ENCODE results near the gene SCO1.

The SCO1 gene

GRCh38 chr17:10657879-10658278, 39.5 kb downstream of the SCO1 start:
- no peaks in the 10 kb centered on the region for H3K27me3 ChIP-seq (ENCODE audit: low read depth, low read length)
- no peak overlapping the region for H3K9ac ChIP-seq (ENCODE audit: low read length)
- H3K4me2 ChIP-seq (ENCODE audit: low read length) = no peak overlapping the region
- H3K79me2 ChIP-seq (ENCODE audit: low read length) = no peaks in the 10 kb centered on the region
- no peaks in the 10 kb centered on the region for H4K20me1 ChIP-seq (ENCODE audit: insufficient read depth, low read length)
- no peaks in the 10 kb centered on the region for H3K9me3 ChIP-seq (ENCODE audit: insufficient read depth, low read length)
- H3K4me3 ChIP-seq (ENCODE audit: low read length) = no peak overlapping the region
- H2AFZ ChIP-seq (ENCODE audit: low read depth, low read length) = no peak overlapping the region
- no peak overlapping the region for H3K27ac ChIP-seq (ENCODE audit: low read length)
- TF ChIP-seq EZH2phosphoT487 (IDR thresholded peaks at IDR 0.05; ENCODE audit: low read depth) = no peak
- TF ChIP-seq, protein P1, sequence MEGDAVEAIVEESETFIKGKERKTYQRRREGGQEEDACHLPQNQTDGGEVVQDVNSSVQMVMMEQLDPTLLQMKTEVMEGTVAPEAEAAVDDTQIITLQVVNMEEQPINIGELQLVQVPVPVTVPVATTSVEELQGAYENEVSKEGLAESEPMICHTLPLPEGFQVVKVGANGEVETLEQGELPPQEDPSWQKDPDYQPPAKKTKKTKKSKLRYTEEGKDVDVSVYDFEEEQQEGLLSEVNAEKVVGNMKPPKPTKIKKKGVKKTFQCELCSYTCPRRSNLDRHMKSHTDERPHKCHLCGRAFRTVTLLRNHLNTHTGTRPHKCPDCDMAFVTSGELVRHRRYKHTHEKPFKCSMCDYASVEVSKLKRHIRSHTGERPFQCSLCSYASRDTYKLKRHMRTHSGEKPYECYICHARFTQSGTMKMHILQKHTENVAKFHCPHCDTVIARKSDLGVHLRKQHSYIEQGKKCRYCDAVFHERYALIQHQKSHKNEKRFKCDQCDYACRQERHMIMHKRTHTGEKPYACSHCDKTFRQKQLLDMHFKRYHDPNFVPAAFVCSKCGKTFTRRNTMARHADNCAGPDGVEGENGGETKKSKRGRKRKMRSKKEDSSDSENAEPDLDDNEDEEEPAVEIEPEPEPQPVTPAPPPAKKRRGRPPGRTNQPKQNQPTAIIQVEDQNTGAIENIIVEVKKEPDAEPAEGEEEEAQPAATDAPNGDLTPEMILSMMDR (IDR thresholded peaks at IDR 0.05; ENCODE audit: low read depth, low read length) = no peak
- no peaks in the 10 kb centered on the region for H3K36me3 ChIP-seq (replicated peaks; ENCODE audit: low read depth, low read length)
- no peaks in the 10 kb centered on the region for H3K4me1 ChIP-seq (ENCODE audit: low read length)

DNA sequence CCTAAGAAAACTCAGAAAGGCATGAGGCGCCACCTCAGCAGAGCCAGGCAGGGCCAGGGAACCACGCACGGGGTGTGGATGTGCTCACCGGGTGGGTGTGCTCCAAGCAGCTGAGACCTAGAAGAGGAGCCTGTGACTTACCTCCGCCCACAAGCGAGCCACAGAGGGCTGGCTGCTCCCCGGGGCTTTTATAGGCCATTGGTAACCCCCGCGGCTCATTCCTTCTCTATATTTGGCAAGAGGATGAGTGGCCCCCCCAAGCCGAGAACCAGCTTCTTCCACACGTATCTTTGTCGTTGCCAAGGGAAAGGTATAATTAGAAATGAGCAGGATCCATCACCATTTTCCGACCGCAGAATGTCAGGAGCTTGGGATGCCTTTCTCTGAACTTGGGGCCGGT, 40.2 kb downstream of the SCO1 start, which contains the start of gene MYH3:
MYH3 (minus strand) TSS at position 162 of the 400 bp plus-strand sequence. CDS start 2,245 bp downstream, outside the sequence.
- H3K4me2 ChIP-seq (ENCODE audit: low read length) = no peak within 1 kb of the TSS
- H3K9me3 ChIP-seq (ENCODE audit: insufficient read depth, low read length) = no peaks in the 10 kb centered on the region
- H2AFZ ChIP-seq (ENCODE audit: low read depth, low read length) = no peak within 1 kb of the TSS
- H3K4me3 ChIP-seq (ENCODE audit: low read length) = no peak within 1 kb of the TSS
- no peaks in the 10 kb centered on the region for H4K20me1 ChIP-seq (ENCODE audit: insufficient read depth, low read length)
- no peaks in the 10 kb centered on the region for H3K27me3 ChIP-seq (ENCODE audit: low read depth, low read length)
- H3K79me2 ChIP-seq (ENCODE audit: low read length) = no peaks in the 10 kb centered on the region
- TF ChIP-seq, protein P1 (IDR thresholded peaks at IDR 0.05; ENCODE audit: low read depth, low read length) = no peak
- no peak for TF ChIP-seq EZH2phosphoT487 (IDR thresholded peaks at IDR 0.05; ENCODE audit: low read depth)
- no peak within 1 kb of the TSS for H3K27ac ChIP-seq (ENCODE audit: low read length)
- H3K9ac ChIP-seq (ENCODE audit: low read length) = no peak within 1 kb of the TSS
- H3K36me3 ChIP-seq (replicated peaks; ENCODE audit: low read depth, low read length) = no peaks in the 10 kb centered on the region
- no peaks in the 10 kb centered on the region for H3K4me1 ChIP-seq (ENCODE audit: low read length)

DNA sequence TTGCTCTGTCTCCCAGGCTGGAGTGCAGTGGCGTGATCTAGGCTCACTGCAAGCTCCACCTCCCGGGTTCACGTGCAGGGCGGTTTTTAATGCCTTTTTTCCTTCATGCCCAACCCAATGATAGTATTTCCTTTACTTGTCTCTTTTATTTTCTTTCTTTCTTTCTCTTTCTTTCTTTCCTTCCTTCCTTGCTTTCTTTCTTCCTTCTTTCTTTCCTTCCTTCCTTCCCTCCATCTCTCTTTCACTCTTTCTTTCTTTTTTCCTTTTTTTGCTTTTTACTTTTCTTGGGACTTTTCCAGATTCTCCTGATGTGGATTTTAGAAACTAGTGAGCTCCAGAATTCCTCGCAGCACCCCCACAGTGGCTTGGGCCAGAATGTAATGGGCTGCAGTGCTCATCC, 43.3 kb downstream of the SCO1 start:
- Histone ChIP-seq H3K27me3 (ENCODE audit: low read depth, low read length) (no peaks in the 10 kb centered on the region), H3K79me2 (ENCODE audit: low read length) (no peaks in the 10 kb centered on the region), H3K4me1 (ENCODE audit: low read length) (no peaks in the 10 kb centered on the region), H3K36me3 (replicated peaks; ENCODE audit: low read depth, low read length) (no peaks in the 10 kb centered on the region), H3K27ac (ENCODE audit: low read length) (no peak overlapping the region), H3K4me2 (ENCODE audit: low read length) (no peak overlapping the region), H2AFZ (ENCODE audit: low read depth, low read length) (no peak overlapping the region), H3K4me3 (ENCODE audit: low read length) (no peak overlapping the region), H3K9ac (ENCODE audit: low read length) (no peak overlapping the region), H4K20me1 (ENCODE audit: insufficient read depth, low read length) (no peaks in the 10 kb centered on the region), H3K9me3 (ENCODE audit: insufficient read depth, low read length) (no peaks in the 10 kb centered on the region)
- no peak for TF ChIP-seq EZH2phosphoT487 (IDR thresholded peaks at IDR 0.05; ENCODE audit: low read depth)
- TF ChIP-seq, protein P1 (IDR thresholded peaks at IDR 0.05; ENCODE audit: low read depth, low read length) = no peak

DNA sequence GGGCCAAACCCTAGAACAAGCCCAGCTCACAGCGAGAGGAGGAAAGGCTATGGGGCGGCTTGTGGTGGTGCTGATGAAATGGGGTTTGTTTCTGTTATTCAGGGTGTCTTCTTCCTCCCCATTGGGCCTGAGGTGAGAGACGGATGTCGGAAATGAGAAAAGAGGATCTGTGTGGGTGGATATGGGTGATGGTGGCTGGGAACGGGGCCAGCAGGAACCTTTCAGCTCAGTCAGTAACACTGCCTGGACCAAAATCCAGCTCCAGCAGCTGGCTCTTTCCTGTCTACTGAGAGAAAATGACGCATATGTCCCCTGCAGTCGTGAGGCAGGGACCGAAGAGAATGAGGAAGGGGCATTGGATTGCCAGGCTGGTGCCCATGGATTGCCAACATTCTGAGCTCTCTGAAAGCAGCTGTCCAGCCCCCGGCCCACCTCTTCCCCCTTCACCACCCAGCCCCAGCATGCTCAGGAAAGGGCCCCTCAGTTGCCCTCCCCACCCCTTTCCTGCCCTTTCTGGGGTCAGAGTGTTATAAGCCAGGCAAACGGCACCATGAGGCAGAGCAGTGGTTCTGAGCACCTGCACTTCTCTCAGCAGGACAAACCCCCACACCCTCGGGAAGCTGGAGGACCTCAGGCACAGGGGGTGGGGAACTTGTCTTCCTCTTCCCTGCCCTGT, 44.2 kb downstream of the SCO1 start:
- no peak overlapping the region for H3K27ac ChIP-seq (ENCODE audit: low read length)
- no peaks in the 10 kb centered on the region for H3K4me1 ChIP-seq (ENCODE audit: low read length)
- no peaks in the 10 kb centered on the region for H3K36me3 ChIP-seq (replicated peaks; ENCODE audit: low read depth, low read length)
- no peaks in the 10 kb centered on the region for H3K79me2 ChIP-seq (ENCODE audit: low read length)
- H2AFZ ChIP-seq (ENCODE audit: low read depth, low read length) = no peak overlapping the region
- H3K4me2 ChIP-seq (ENCODE audit: low read length) = no peak overlapping the region
- TF ChIP-seq, protein P1 (IDR thresholded peaks at IDR 0.05; ENCODE audit: low read depth, low read length) = no peak
- no peak for TF ChIP-seq EZH2phosphoT487 (IDR thresholded peaks at IDR 0.05; ENCODE audit: low read depth)
- H3K4me3 ChIP-seq (ENCODE audit: low read length) = no peak overlapping the region
- H4K20me1 ChIP-seq (ENCODE audit: insufficient read depth, low read length) = no peaks in the 10 kb centered on the region
- no peaks in the 10 kb centered on the region for H3K27me3 ChIP-seq (ENCODE audit: low read depth, low read length)
- no peaks in the 10 kb centered on the region for H3K9me3 ChIP-seq (ENCODE audit: insufficient read depth, low read length)
- H3K9ac ChIP-seq (ENCODE audit: low read length) = no peak overlapping the region

Measured in OCI-LY3 (cell line).